Nephron (organoid): ENCODE measurements around the gene OLIG2.

ENCODE experiments used
- H3K27ac Mint-ChIP-seq, 3 experiments: 2 replicates each; pipeline ENCODE4 v1.8.0; 2020; ENCODE audit warnings: mixed read lengths in 3 of 3, mild to moderate bottlenecking in 2 of 3, moderate library complexity in 1 of 3
- H3K27me3 Mint-ChIP-seq: 2 replicates; pipeline ENCODE4 v1.8.0; 2021; ENCODE audit warnings: low read depth, mild to moderate bottlenecking, moderate library complexity, mixed read lengths
- H3K36me3 Mint-ChIP-seq: 2 replicates; pipeline ENCODE4 v1.8.0; 2020; ENCODE audit warnings: low read depth, mixed read lengths
- H3K4me1 Mint-ChIP-seq: 2 replicates; pipeline ENCODE4 v1.8.0; 2020; ENCODE audit warnings: mixed read lengths
- H3K4me3 Mint-ChIP-seq, 3 experiments: 2 replicates each; pipeline ENCODE4 v1.8.0; 2020; ENCODE audit warnings: mild to moderate bottlenecking in 3 of 3, mixed read lengths in 3 of 3, moderate library complexity in 2 of 3
- H3K9me3 Mint-ChIP-seq: 2 replicates; pipeline ENCODE4 v1.8.0; 2020; ENCODE audit warnings: mixed read lengths
- TF ChIP-seq, protein P1 (sequence below), 3 experiments: fragments of 200-600 bp; sonication (generic); IDR thresholded peaks; one replicate each; pipeline ENCODE4 v1.5.0; 2021; ENCODE audit warnings: antibody characterized with exemption in 3 of 3; ENCODE audit not compliant: unreplicated experiment in 3 of 3

Gene OLIG2

DNA sequence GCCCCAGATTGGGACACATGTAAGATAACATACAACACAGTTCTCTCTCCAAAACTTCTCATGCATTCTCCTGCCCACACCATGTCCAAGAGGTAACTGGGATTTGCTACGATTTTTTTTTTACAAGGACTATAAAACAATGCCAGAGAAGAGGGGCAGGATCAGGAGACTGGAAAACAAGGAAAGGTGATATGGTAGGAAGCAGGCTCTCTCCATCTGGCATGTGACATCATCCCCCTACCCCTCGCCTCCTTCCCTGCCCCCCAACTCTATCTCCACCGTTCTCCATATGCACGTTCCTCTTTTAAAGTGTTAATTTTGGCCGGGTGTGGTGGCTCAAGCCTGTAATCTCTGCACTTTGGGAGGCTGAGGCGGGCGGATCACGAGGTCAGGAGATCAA lies 20.7 kb downstream of the OLIG2 start:
- no peaks in the 10 kb centered on the region for H3K9me3 Mint-ChIP-seq
- H3K36me3 Mint-ChIP-seq, result no peaks in the 10 kb centered on the region
- TF ChIP-seq, protein P1, sequence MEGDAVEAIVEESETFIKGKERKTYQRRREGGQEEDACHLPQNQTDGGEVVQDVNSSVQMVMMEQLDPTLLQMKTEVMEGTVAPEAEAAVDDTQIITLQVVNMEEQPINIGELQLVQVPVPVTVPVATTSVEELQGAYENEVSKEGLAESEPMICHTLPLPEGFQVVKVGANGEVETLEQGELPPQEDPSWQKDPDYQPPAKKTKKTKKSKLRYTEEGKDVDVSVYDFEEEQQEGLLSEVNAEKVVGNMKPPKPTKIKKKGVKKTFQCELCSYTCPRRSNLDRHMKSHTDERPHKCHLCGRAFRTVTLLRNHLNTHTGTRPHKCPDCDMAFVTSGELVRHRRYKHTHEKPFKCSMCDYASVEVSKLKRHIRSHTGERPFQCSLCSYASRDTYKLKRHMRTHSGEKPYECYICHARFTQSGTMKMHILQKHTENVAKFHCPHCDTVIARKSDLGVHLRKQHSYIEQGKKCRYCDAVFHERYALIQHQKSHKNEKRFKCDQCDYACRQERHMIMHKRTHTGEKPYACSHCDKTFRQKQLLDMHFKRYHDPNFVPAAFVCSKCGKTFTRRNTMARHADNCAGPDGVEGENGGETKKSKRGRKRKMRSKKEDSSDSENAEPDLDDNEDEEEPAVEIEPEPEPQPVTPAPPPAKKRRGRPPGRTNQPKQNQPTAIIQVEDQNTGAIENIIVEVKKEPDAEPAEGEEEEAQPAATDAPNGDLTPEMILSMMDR (IDR thresholded peaks at IDR 0.05; ENCODE audit: unreplicated experiment in 3 of 3), result no peak

DNA sequence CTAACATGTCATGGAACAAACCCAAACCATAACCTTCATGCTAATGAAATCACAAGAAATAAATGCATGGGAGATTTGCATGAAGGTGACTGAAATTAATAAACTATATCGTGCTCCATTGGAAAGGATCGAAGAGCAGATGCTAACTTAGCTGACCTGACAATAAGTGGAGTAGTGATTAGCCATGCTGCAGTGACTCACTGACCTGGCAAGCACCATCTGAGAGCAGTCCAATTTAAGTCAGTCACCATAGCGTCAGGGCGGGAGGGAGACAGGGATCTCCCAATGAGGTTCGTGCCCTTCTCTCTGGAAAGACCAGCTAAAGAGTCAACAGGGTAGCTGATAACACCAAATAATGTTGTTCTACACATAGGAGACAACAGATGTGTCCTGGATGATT lies 21.5 kb downstream of the OLIG2 start:
- TF ChIP-seq, protein P1 (IDR thresholded peaks at IDR 0.05; ENCODE audit: unreplicated experiment in 3 of 3), result no peak
- Mint-ChIP-seq H3K36me3 (no peaks in the 10 kb centered on the region), H3K27ac (no peak overlapping the region), H3K27me3 (peaks cover 85% of the 10 kb centered on the region), H3K4me1 (no peaks in the 10 kb centered on the region), H3K4me3 (no peak overlapping the region), H3K9me3 (no peaks in the 10 kb centered on the region)

More for the DNA sequence above, 20.7 kb downstream of the OLIG2 start:
- no peaks in the 10 kb centered on the region for H3K4me1 Mint-ChIP-seq
- H3K27me3 Mint-ChIP-seq, result peaks cover 87% of the 10 kb centered on the region
- no peak overlapping the region for H3K4me3 Mint-ChIP-seq
- no peak overlapping the region for H3K27ac Mint-ChIP-seq

DNA sequence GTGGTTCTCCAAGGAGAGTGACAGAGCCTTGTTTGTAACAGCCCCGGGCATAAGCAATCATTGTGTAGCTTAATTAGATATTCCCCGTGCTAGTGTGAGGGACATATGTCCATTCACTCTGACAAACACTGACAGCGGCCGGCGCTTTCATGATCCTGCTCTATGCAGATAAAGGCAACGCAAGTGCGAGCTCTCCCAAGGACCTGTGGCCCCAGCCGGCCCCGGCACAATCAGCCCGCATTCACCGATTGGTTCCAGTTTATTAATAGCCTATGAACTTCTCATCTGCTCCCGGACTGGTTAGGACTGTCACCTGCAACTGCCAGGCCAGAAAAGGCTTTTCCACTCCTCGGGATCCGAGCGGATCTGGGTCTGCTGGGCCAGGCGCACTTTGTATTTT lies 26.2 kb downstream of the OLIG2 start:
- H3K9me3 Mint-ChIP-seq, result no peaks in the 10 kb centered on the region
- H3K36me3 Mint-ChIP-seq, result no peaks in the 10 kb centered on the region
- TF ChIP-seq, protein P1 (IDR thresholded peaks at IDR 0.05; ENCODE audit: unreplicated experiment in 3 of 3), result no peak
- H3K27ac Mint-ChIP-seq, result no peak overlapping the region
- H3K4me3 Mint-ChIP-seq, result no peak overlapping the region
- H3K27me3 Mint-ChIP-seq, result peaks cover 75% of the 10 kb centered on the region
- no peaks in the 10 kb centered on the region for H3K4me1 Mint-ChIP-seq

DNA sequence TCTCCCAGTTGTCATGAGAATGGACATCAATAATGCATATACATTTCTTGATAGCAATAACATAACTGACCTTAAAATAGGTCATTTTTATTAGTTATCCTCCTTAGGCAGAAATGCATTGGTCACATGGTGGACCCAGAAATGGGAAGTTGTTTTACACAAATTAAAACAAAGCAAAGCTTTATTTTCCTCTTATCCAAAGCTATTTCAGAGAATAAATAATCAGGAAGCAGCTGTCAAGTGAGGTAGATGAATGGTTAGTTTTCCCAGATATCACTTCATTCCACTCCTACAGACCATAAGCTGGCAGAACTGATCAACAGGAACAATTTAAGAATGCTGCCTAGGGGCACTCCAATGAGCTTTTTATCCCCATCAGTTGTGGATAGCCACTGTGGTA lies 28.2 kb downstream of the OLIG2 start:
- Mint-ChIP-seq H3K9me3 (no peaks in the 10 kb centered on the region), H3K36me3 (no peaks in the 10 kb centered on the region), H3K4me1 (no peaks in the 10 kb centered on the region), H3K4me3 (no peak overlapping the region), H3K27ac (no peak overlapping the region), H3K27me3 (peaks cover 73% of the 10 kb centered on the region)
- TF ChIP-seq, protein P1 (IDR thresholded peaks at IDR 0.05; ENCODE audit: unreplicated experiment in 3 of 3), result no peak

DNA sequence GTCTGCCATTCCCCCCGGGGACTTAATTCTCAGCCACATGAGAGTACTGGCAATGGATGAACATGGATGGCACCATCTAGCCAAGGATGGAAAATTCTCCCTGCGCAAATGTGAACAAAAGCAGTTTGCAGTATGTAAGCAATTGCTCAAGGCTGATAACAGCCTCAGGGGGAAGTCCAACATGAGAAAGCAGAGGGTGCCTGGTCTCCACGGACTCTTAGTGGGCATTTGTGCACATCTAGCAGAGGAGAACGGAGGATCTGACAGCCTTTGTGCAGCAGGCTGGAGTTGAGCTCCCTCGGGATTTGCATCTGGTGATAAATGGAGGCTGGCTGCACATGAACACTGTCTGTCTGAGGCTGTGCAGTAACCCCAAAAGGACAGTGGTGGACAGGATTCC lies 30.3 kb downstream of the OLIG2 start:
- H3K4me3 Mint-ChIP-seq, result no peak overlapping the region
- TF ChIP-seq, protein P1 (IDR thresholded peaks at IDR 0.05; ENCODE audit: unreplicated experiment in 3 of 3), result no peak
- no peaks in the 10 kb centered on the region for H3K9me3 Mint-ChIP-seq
- no peak overlapping the region for H3K27ac Mint-ChIP-seq
- H3K4me1 Mint-ChIP-seq, result no peaks in the 10 kb centered on the region
- H3K27me3 Mint-ChIP-seq, result peaks cover 78% of the 10 kb centered on the region
- no peaks in the 10 kb centered on the region for H3K36me3 Mint-ChIP-seq

DNA sequence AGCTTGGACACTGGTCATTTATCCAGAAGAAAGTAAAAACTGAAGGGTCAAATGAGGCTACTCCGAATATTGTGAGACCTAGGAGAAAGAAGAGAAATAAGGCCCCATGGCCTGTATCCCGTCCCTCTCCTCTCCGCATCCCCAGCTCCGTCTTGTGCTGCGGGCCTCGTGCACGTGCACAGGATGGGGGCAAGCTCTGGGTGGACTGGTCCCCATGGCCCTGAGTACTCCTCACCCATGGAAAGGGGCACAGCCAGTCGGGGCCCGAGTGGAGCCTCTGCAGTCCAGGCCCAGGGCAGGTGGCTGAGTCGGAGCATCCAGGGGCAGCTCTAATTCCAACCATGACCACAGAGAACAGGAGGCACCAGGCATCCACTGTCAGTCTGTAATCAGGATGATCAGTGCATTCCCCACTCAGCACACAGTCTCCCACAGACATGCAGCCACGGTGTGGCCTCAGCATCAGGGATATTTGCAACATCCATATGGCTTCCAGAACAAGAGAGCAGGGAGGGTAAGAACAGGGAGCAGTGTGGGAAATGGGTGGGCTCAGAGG lies 31.7 kb downstream of the OLIG2 start:
- Mint-ChIP-seq H3K27ac (no peak overlapping the region), H3K4me3 (no peak overlapping the region), H3K27me3 (peaks cover 80% of the 10 kb centered on the region), H3K36me3 (no peaks in the 10 kb centered on the region), H3K9me3 (peaks cover 2% of the 10 kb centered on the region), H3K4me1 (no peaks in the 10 kb centered on the region)
- TF ChIP-seq, protein P1 (IDR thresholded peaks at IDR 0.05; ENCODE audit: unreplicated experiment in 3 of 3), result no peak
